GM18520 (cell line): ENCODE data around the gene CDH6.

Source experiments
- ATAC-seq: cut with Tn5 transposase; IDR thresholded peaks from one replicate; pipeline ENCODE4 v1.9.1; 2021; ENCODE audit not compliant: unreplicated experiment

Gene CDH6

DNA sequence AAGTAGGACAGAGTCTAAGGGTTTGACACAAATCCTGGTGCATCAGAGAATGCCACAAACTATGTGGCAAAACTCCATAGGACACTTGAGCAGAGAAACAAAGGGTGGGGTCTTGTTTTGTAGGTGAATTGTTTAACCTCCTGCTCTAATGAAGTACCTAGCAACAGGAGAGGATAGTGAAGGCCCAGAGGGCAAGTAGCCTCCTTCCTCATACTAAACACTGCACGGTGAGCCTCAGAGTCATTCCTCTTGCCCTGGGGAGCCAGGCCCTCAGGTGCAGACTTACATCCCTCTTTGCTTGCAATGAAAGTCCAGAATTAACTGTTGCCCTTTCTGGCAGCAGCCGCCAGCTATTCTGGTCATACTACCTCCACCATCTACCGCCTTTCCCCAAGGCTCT, 172.3 kb downstream of the CDH6 start:
- no peak for ATAC-seq

DNA sequence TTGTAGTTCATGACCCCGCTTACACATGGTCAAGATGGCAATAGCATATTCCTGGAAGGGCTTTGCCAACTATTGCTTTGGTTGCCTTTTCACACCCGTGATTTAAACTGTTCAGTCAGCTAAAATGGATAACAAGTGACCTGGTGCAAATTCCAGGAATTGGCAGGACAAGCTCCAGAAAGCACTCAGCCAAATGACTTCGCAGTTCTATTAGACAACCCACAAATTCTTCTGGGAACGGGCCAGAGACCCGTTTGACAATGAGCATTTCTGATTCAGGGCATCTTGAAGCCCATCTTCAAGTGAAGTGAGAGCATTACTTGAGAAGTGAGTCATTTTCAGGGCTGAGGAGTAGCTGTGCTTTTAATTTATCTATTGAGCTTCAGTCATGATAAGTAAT, 173.5 kb downstream of the CDH6 start:
- no peak for ATAC-seq

DNA sequence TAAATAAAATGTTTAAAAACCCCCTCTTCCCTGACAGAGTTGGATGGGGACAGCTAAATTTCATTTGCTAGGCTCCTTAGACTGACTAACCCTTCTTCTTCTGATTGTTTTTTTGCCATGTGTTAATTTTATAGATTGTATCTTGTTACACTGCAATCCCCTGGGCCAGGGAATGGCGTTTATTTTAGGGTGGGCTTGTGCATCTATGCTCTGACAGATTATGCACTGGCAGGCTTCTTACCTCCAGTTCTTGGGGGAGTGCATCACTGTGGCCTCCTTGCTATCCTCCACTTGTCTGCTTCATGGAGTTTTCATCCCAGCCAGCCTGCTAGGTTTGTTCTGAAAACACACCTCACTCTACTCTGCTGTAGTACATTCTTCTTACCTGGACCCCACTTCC, 178.6 kb downstream of the CDH6 start:
- no peak for ATAC-seq

GRCh38 chr5:31375999-31376720, 182.7 kb downstream of the CDH6 start:
- no peak for ATAC-seq

- ATAC-seq, result no peak
These were observed 183.9 kb downstream of the CDH6 start for GRCh38 chr5:31377274-31377946.

DNA sequence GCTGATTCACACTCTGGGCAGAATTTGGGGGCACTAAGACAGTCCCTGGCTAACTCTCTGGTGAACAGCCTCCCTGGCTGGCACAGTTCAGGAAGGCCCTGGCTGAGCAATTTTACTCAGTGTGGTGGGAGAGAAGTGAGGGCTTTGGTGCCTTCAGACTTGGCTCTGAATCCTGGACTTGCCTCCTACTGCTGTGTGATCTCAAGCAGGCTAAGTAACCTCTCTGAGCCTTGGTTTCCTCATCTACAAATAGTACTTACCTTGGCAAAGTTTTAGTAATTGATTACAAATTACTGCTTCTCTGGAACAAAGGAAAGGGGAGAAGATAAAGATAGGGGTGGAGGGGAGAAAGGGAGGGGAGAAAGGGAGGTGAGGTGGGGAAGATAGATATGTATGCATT, 184.7 kb downstream of the CDH6 start:
- no peak for ATAC-seq
